Measurements from ENCODE around the gene CADM2. TPM values are rescaled to one million over a fixed set of nuclear protein-coding genes. Genes with fewer than 3 reads are reported as not detected.

CADM2 gene
- total and polyA plus RNA-seq, 2 experiments from 2014 or later: 2.9 to 7.8 TPM

GRCh38 chr3:85081191-85081906 lies 122.6 kb downstream of the CADM2 start:
- no peak overlapping the region for H3K4me2 ChIP-seq
- no peak overlapping the region for H3K27ac ChIP-seq
- 67% methylated on average over 8 of the region's 8 CpGs for WGBS (ENCODE audit: low lambda C conversion rate, missing lambda C conversion rate)
- no peaks in the 10 kb centered on the region for H3K4me1 ChIP-seq (ENCODE audit: insufficient read depth)
- H3K4me3 ChIP-seq: no peak overlapping the region
- H3K36me3 ChIP-seq (replicated peaks; ENCODE audit: insufficient read depth, low read depth): no peaks in the 10 kb centered on the region
- no peaks in the 10 kb centered on the region for H4K20me1 ChIP-seq (ENCODE audit: insufficient read depth, poor library complexity, severe bottlenecking)
- H3K9me3 ChIP-seq (ENCODE audit: low read depth): no peaks in the 10 kb centered on the region
- DNase-seq (ENCODE audit: low spot score): peak; percentile 9
- no peaks in the 10 kb centered on the region for H3K27me3 ChIP-seq
- H3K79me2 ChIP-seq: no peaks in the 10 kb centered on the region
- no peaks in the 10 kb centered on the region for H3K9me2 ChIP-seq (replicated peaks; ENCODE audit: insufficient read depth)
- TF ChIP-seq EZH2phosphoT487 (IDR thresholded peaks at IDR 0.05; ENCODE audit: low read depth, severe bottlenecking, unreplicated experiment): no peak
- no peak for TF ChIP-seq CTCF (IDR thresholded peaks at IDR 0.05; ENCODE audit: poor library complexity)
- TF ChIP-seq EZH2 (IDR thresholded peaks at IDR 0.05; ENCODE audit: borderline replicate concordance): no peak
- no peak overlapping the region for H2AFZ ChIP-seq

- Histone ChIP-seq H3K27me3 (no peaks in the 10 kb centered on the region), H3K36me3 (replicated peaks; ENCODE audit: insufficient read depth, low read depth) (no peaks in the 10 kb centered on the region), H3K4me3 (no peak overlapping the region), H3K9me2 (replicated peaks; ENCODE audit: insufficient read depth) (no peaks in the 10 kb centered on the region), H3K79me2 (no peaks in the 10 kb centered on the region), H3K4me1 (ENCODE audit: insufficient read depth) (no peaks in the 10 kb centered on the region), H3K9me3 (ENCODE audit: low read depth) (no peaks in the 10 kb centered on the region), H2AFZ (no peak overlapping the region), H3K4me2 (no peak overlapping the region), H3K27ac (no peak overlapping the region), H4K20me1 (ENCODE audit: insufficient read depth, poor library complexity, severe bottlenecking) (no peaks in the 10 kb centered on the region)
- WGBS (ENCODE audit: low lambda C conversion rate, missing lambda C conversion rate): 81% methylated on average over 6 of the region's 6 CpGs
- TF ChIP-seq EZH2phosphoT487 (IDR thresholded peaks at IDR 0.05; ENCODE audit: low read depth, severe bottlenecking, unreplicated experiment) (no peak), CTCF (IDR thresholded peaks at IDR 0.05; ENCODE audit: poor library complexity) (no peak), EZH2 (IDR thresholded peaks at IDR 0.05; ENCODE audit: borderline replicate concordance) (no peak)
- DNase-seq (ENCODE audit: low spot score): no peak
Observed at GRCh38 chr3:85090495-85090894, 131.7 kb downstream of the CADM2 start.

DNA sequence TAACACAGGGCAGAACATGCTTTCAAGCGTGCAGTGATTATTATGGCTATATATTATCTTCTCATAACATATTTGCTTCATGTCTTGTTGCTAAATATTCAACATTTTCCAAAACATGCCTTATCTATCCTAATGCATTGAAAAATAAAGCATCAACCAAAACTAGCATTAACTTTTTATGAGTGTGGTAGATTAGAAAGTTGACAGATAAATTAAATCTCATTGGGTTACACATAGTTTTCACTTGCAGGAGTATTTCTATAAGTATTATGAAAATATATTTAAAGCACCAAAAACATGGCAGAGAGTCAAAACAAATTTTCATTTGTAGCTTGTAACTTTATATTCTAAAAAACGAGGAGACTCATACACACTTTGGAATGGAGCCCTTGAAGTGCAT lies 141.5 kb downstream of the CADM2 start:
- TF ChIP-seq EZH2phosphoT487 (IDR thresholded peaks at IDR 0.05; ENCODE audit: low read depth, severe bottlenecking, unreplicated experiment) (no peak), EZH2 (IDR thresholded peaks at IDR 0.05; ENCODE audit: borderline replicate concordance) (no peak), CTCF (IDR thresholded peaks at IDR 0.05; ENCODE audit: poor library complexity) (no peak)
- Histone ChIP-seq H3K36me3 (replicated peaks; ENCODE audit: insufficient read depth, low read depth) (no peaks in the 10 kb centered on the region), H3K9me3 (ENCODE audit: low read depth) (no peaks in the 10 kb centered on the region), H3K27me3 (no peaks in the 10 kb centered on the region), H3K4me3 (no peak overlapping the region), H3K9me2 (replicated peaks; ENCODE audit: insufficient read depth) (no peaks in the 10 kb centered on the region), H3K79me2 (no peaks in the 10 kb centered on the region), H3K4me2 (no peak overlapping the region), H3K4me1 (ENCODE audit: insufficient read depth) (no peaks in the 10 kb centered on the region), H3K27ac (no peak overlapping the region), H4K20me1 (ENCODE audit: insufficient read depth, poor library complexity, severe bottlenecking) (no peaks in the 10 kb centered on the region), H2AFZ (no peak overlapping the region)
- 77% methylated on average over 2 of the region's 2 CpGs for WGBS (ENCODE audit: low lambda C conversion rate, missing lambda C conversion rate)
- DNase-seq (ENCODE audit: low spot score): no peak

Data from hepatocyte (in vitro differentiated cells).